Natural killer cell (primary cell): ENCODE measurements around the gene ADAMTS17. TPM values are rescaled to one million over a fixed set of nuclear protein-coding genes. Genes with fewer than 3 reads are reported as not detected.

Experiments used
- ATAC-seq, 3 donors: fragments of 150-1000 bp in 2 of 3; fragments of 200-7000 bp in 1 of 3; cut with Tn5 transposase; 1 replicate in 1 of 3; 2 replicates in 2 of 3; pipeline ENCODE4 v1.10.0; 2021; ENCODE audit warnings: mild to moderate bottlenecking in 2 of 3, moderate library complexity in 2 of 3
- DNase-seq, 2 donors: peaks; one replicate each; pipeline versions ENCODE4 v3.0.0 to v3.0.0-alpha.2; 2013 to 2021; ENCODE audit warnings: mixed read lengths in 1 of 2
- H3K27ac ChIP-seq: one replicate; pipeline ENCODE4 v1.5.1; 2013; ENCODE audit warnings: mild to moderate bottlenecking, low read length
- H3K27me3 ChIP-seq: one replicate; pipeline ENCODE4 v1.6.1; 2013; ENCODE audit warnings: low read length; ENCODE audit not compliant: control insufficient read depth, insufficient read depth
- H3K36me3 ChIP-seq: one replicate; pipeline ENCODE4 v1.6.1; 2013; ENCODE audit warnings: low read length; ENCODE audit not compliant: control insufficient read depth, insufficient read depth
- H3K4me1 ChIP-seq: one replicate; pipeline ENCODE4 v1.6.1; 2013; ENCODE audit warnings: low read length; ENCODE audit not compliant: control insufficient read depth, insufficient read depth
- H3K4me3 ChIP-seq: one replicate; pipeline ENCODE4 v1.5.1; 2013; ENCODE audit warnings: low read length
- H3K9me3 ChIP-seq: one replicate; pipeline ENCODE4 v1.6.1; 2013; ENCODE audit warnings: low read length; ENCODE audit not compliant: control insufficient read depth, insufficient read depth
- H3K27ac Mint-ChIP-seq, 2 donors: one replicate each; pipeline ENCODE4 v1.8.0; 2022; ENCODE audit warnings: mild to moderate bottlenecking in 2 of 2, mixed read lengths in 2 of 2, moderate library complexity in 1 of 2
- H3K27me3 Mint-ChIP-seq, 2 donors: one replicate each; pipeline ENCODE4 v1.8.0; 2022; ENCODE audit warnings: low read depth in 2 of 2, mixed read lengths in 2 of 2
- H3K36me3 Mint-ChIP-seq: one replicate; pipeline ENCODE4 v1.8.0; 2022; ENCODE audit warnings: mixed read lengths
- H3K4me1 Mint-ChIP-seq, 2 donors: one replicate each; pipeline ENCODE4 v1.8.0; 2022; ENCODE audit warnings: mixed read lengths in 2 of 2
- H3K4me3 Mint-ChIP-seq: one replicate; pipeline ENCODE4 v1.8.0; 2022; ENCODE audit warnings: mild to moderate bottlenecking, moderate library complexity, mixed read lengths
- H3K9me3 Mint-ChIP-seq, 2 donors: one replicate each; pipeline ENCODE4 v1.8.0; 2022; ENCODE audit warnings: mixed read lengths in 2 of 2
- WGBS: methylation state at CpG from one replicate; pipeline ENCODE4 v1.1.7; 2013; ENCODE audit warnings: missing lambda C conversion rate; ENCODE audit not compliant: insufficient coverage; 5-methylcytosine and 5-hydroxymethylcytosine counted together
- intact Hi-C: fragments of 100-400 bp; cut with micrococcal nuclease; formaldehyde crosslinking; loops from one replicate; pipeline ENCODE4 v1.14.2; 2022
- total RNA-seq, 4 donors: library from RNA; stranded (reverse); fragments of 120-200 nt in 1 of 4; gene quantifications; one replicate each; pipeline versions ENCODE4 v1.2.3 to v1.2.4, GENCODE V29; 2013 to 2022
- TF ChIP-seq, protein P1 (sequence below): fragments of 200-600 bp; IDR thresholded peaks from one replicate; pipeline ENCODE4 v1.8.0; 2022; ENCODE audit warnings: antibody characterized with exemption

Gene ADAMTS17
- total RNA-seq, 3 donors from 2014 or later (not counting 1 experiment from before 2014, with no cell fraction given) = 4.8 to 9.5 (median 5.3) TPM

DNA sequence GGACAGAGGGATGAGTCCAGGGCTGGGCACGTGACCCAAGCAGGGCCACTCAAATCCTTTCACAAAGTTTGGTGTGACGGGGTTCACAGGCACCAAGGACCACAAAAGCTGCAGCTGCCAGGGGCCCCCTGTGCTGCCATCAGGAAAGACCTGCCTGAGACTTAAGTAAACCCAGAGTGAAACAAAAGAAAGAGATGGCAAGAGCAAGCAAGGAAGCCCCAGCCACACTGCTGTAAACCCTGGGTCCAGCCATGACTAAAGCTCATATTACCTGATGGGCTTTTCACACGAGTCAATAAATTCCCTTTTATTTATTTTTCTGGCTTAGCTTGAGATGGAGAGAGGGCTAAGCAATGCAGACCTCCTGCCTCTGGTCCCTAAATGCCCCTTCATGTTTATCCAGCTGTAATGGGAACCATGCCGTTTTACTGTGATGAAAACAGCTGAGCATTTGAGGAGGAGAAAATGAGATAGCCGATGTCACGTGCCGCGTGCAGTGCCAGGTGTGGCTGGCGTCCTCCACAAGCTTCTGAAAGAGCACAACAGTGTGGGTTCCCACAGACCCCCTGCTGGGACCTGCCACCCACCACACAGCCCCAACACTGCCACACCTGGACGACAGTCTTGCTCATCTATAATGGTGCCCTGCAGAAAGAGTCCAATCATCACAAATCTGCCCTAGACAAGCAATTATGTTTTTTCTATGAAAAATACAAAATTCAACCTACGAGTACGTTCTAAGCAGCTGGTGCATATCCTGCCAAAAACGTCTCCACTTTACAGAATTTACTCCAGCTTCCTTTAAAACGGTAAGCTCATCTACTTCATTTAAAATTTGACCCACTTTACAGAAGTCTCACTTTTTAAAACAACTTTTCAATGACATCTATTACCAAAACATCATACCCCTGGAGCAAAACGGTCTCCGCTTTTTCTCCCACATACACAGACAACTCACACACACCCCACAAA, 34.2 kb downstream of the ADAMTS17 start:
- Mint-ChIP-seq H3K9me3 (no peaks in the 10 kb centered on the region), H3K27me3 (peaks cover 6 to 16% of the 10 kb centered on the region in 2 donors), H3K27ac (no peak overlapping the region), H3K4me3 (no peak overlapping the region), H3K4me1 (no peaks in the 10 kb centered on the region), H3K36me3 (no peaks in the 10 kb centered on the region)
- ATAC-seq (no peak), DNase-seq (no peak)
- H3K27ac ChIP-seq = no peak overlapping the region
- H3K27me3 ChIP-seq = no peaks in the 10 kb centered on the region
- H3K4me3 ChIP-seq = no peak overlapping the region
- H3K4me1 ChIP-seq = no peaks in the 10 kb centered on the region
- 74% methylated on average over 16 of the region's 16 CpGs for WGBS
- H3K36me3 ChIP-seq = no peaks in the 10 kb centered on the region
- H3K9me3 ChIP-seq = no peaks in the 10 kb centered on the region
- intact Hi-C loops = no loop called here
- TF ChIP-seq, protein P1, sequence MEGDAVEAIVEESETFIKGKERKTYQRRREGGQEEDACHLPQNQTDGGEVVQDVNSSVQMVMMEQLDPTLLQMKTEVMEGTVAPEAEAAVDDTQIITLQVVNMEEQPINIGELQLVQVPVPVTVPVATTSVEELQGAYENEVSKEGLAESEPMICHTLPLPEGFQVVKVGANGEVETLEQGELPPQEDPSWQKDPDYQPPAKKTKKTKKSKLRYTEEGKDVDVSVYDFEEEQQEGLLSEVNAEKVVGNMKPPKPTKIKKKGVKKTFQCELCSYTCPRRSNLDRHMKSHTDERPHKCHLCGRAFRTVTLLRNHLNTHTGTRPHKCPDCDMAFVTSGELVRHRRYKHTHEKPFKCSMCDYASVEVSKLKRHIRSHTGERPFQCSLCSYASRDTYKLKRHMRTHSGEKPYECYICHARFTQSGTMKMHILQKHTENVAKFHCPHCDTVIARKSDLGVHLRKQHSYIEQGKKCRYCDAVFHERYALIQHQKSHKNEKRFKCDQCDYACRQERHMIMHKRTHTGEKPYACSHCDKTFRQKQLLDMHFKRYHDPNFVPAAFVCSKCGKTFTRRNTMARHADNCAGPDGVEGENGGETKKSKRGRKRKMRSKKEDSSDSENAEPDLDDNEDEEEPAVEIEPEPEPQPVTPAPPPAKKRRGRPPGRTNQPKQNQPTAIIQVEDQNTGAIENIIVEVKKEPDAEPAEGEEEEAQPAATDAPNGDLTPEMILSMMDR = no peak

DNA sequence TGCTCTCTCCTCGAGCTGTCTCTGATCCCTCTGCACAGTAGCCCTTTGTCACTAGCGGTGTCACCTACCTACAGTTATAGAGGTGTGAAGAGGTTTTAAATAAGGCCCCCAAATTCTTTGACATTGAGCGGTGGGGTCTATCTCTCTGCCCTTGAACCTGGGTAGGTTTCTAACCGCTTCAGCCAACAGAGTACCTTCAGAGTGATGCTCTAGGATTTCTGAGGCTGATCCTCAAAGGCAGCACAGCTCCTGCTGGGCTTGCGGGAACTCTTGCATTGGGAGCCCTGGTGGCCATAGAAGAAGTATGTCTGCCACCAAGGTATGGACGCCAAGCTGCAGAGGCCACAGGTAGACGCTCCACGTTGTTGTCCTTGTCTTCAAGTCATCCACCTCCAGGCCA, 35.7 kb downstream of the ADAMTS17 start:
- Histone ChIP-seq H3K36me3 (no peaks in the 10 kb centered on the region), H3K27me3 (no peaks in the 10 kb centered on the region), H3K4me1 (no peaks in the 10 kb centered on the region), H3K9me3 (peaks cover 4% of the 10 kb centered on the region), H3K27ac (no peak overlapping the region), H3K4me3 (no peak overlapping the region)
- Mint-ChIP-seq H3K4me1 (peaks cover 0 to 6% of the 10 kb centered on the region in 2 donors), H3K27ac (no peak overlapping the region), H3K36me3 (no peaks in the 10 kb centered on the region), H3K9me3 (no peaks in the 10 kb centered on the region), H3K4me3 (no peak overlapping the region), H3K27me3 (peaks cover 0 to 16% of the 10 kb centered on the region in 2 donors)
- ATAC-seq (no peak), DNase-seq (no peak)
- intact Hi-C loops = no loop called here
- WGBS = 87% methylated on average over 8 of the region's 8 CpGs
- TF ChIP-seq, protein P1 = no peak

DNA sequence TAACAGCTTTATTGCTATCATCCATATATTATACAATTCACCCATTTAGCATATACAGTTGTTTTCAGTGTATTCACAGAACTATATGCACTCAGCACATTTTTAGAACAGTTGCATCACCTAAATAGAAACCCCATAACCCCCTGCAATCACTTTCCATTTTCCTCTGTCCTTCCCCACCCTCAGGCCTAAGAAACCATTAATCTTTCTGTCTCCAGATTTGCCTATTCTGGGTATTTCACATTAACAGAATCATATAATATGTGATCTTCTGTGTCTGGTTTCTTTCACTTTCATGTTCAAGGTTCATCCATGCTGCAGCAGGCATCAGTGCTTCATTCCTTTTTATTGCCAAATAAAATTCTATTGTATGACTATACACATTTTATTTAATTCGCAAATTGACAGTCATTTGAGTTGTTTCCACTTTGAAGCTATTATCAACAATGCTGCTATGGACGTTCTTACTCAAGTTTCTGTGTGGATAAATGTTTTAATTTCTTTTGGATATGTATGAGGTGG, 39.8 kb downstream of the ADAMTS17 start:
- H3K9me3 ChIP-seq = peaks cover 8% of the 10 kb centered on the region
- no peaks in the 10 kb centered on the region for H3K9me3 Mint-ChIP-seq
- WGBS = 80% methylated on average over 1 of the region's 2 CpGs
- ATAC-seq = no peak
- peaks cover 6 to 8% of the 10 kb centered on the region in 2 donors for H3K27me3 Mint-ChIP-seq
- no peak for DNase-seq
- no peaks in the 10 kb centered on the region for H3K4me1 ChIP-seq
- H3K4me3 Mint-ChIP-seq = no peak overlapping the region
- intact Hi-C loops = no loop called here
- no peak overlapping the region for H3K27ac Mint-ChIP-seq
- TF ChIP-seq, protein P1 = no peak
- H3K27ac ChIP-seq = no peak overlapping the region
- H3K36me3 ChIP-seq = no peaks in the 10 kb centered on the region
- no peaks in the 10 kb centered on the region for H3K27me3 ChIP-seq
- peaks cover 0 to 6% of the 10 kb centered on the region in 2 donors for H3K4me1 Mint-ChIP-seq
- H3K36me3 Mint-ChIP-seq = no peaks in the 10 kb centered on the region
- H3K4me3 ChIP-seq = no peak overlapping the region
